ENCODE results near the gene CCDC8.
"Not testable (repeated sequence)": the region's sequence is repeated elsewhere in the genome, so short reads cannot be mapped to it uniquely, and the experiment has no call there.

The CCDC8 gene

GRCh38 chr19:46380690-46381089 lies 32.7 kb downstream of the CCDC8 start:
- DNase-seq (ENCODE audit: low read depth): no peak
- TF ChIP-seq, protein P1, sequence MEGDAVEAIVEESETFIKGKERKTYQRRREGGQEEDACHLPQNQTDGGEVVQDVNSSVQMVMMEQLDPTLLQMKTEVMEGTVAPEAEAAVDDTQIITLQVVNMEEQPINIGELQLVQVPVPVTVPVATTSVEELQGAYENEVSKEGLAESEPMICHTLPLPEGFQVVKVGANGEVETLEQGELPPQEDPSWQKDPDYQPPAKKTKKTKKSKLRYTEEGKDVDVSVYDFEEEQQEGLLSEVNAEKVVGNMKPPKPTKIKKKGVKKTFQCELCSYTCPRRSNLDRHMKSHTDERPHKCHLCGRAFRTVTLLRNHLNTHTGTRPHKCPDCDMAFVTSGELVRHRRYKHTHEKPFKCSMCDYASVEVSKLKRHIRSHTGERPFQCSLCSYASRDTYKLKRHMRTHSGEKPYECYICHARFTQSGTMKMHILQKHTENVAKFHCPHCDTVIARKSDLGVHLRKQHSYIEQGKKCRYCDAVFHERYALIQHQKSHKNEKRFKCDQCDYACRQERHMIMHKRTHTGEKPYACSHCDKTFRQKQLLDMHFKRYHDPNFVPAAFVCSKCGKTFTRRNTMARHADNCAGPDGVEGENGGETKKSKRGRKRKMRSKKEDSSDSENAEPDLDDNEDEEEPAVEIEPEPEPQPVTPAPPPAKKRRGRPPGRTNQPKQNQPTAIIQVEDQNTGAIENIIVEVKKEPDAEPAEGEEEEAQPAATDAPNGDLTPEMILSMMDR (conservative IDR thresholded peaks at IDR 0.05; ENCODE audit: low read depth, low read length): no peak

DNA sequence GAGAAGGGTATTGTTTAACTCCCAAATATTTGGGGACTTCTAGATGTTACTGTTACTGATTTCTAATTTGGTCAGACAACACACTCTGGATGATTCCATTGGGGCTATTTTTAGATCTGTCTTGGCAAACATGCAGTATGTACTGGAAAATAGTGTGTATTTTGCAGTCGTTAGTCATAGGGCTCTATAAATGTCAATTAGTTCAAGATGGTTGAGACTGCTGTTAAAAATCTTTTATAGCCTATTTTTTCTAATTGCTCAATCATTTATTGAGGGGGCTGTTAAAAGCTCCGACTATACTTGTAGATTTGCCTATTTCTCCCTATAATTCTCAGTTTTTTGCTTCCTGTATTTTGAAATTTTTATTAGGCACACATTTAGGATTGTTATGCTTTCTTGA lies 35.1 kb downstream of the CCDC8 start:
- H3K4me3 ChIP-seq (ENCODE audit: low read depth, low read length): no peak overlapping the region
- DNase-seq (ENCODE audit: low read depth): peak; percentile 81
- TF ChIP-seq, protein P1 (conservative IDR thresholded peaks at IDR 0.05; ENCODE audit: low read depth, low read length): no peak

More at GRCh38 chr19:46380690-46381089, 32.7 kb downstream of the CCDC8 start:
- H3K4me3 ChIP-seq (ENCODE audit: low read depth, low read length): no peak overlapping the region

DNA sequence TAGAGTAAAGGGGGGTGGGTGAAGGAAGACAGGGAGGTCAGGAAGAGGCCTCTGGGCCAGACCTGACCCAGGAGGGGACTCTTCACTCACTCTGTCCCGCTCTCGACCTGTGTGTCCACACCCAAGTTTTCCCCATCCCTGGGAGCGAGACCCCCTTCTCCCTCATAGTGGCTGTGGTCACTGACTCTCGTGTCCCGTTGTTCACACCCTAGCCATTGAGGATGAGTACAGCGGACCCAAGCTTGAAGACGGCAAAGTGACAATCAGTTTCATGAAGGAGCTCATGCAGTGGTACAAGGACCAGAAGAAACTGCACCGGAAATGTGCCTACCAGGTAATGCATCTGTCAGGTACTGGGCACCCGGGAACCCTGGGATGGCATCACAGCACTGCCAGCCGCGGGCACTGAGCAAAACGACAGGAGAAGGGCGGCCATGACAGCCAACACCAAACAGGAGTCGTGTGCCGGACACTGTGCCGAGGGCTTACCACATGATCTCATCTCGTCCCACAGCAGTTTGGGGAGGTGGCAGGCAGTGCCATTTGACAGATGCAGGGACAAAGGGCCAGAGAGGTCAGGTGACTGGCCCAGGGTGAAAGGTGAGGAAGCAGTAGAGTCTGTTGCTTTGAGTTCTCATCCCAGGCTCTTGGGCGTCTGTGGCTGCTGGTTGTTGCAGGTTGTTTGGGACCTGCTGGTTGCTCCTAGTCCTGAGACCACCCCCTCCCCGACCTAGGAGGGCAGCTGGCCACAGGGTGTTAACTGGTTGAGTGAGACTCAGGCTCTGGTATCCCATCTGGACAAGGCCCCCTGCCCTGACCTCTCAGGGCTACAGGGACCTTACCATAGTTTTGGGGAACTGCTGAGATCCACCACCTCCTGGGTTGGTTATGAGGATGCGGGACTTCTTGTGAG lies 36.9 kb downstream of the CCDC8 start:
- TF ChIP-seq, protein P1 (conservative IDR thresholded peaks at IDR 0.05; ENCODE audit: low read depth, low read length): no peak
- no peak for DNase-seq (ENCODE audit: low read depth)
- H3K4me3 ChIP-seq (ENCODE audit: low read depth, low read length): no peak overlapping the region

GRCh38 chr19:46375476-46376067 lies 37.8 kb downstream of the CCDC8 start:
- DNase-seq (ENCODE audit: low read depth); H3K4me3 ChIP-seq (ENCODE audit: low read depth, low read length): not testable (repeated sequence)

- H3K4me3 ChIP-seq (ENCODE audit: low read depth, low read length): no peak overlapping the region
- no peak for DNase-seq (ENCODE audit: low read depth)
Measured at GRCh38 chr19:46374536-46375475, 38.6 kb downstream of the CCDC8 start.

DNA sequence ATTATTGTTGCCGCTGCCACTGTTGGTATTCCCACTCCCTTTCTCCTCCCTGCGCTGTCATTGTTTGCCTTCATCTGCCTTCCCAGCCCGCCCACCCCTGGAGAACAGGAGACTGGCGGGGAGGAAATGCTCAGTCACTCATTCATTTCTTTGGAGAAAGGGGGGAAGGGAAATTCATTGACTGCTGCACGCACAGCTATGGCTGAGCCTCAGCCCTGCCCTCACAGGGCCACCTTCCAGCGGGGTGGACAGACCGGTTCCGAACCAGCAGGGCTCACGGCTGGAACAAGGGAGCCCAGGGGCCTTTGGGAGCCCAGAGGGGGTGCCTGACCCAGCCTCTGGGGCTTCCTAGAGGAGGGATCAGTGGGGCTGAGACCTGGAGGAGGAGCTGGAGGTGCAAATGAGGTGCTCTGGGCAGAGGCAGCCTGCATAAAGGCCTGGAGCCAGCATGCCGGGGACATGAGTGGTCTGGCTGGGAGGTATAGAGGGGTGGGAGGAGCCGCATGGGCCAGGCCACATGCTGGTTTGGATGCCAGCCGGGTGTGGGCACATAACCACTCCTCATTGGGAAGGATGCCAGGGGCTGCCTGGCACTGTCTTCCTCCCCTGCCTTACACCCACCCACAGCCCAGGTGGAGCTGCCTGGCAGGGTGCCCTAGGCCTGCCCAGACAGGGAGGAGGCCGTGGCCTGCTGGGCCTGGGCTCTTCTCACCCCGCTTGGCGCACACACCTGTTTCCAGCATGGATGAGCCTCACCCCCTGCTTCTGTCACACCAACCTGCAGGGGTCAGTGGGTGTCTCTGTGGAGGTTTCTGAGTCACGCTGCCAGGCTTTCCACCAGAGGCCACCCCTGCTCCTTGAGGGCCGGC lies 39.6 kb downstream of the CCDC8 start:
- TF ChIP-seq, protein P1 (conservative IDR thresholded peaks at IDR 0.05; ENCODE audit: low read depth, low read length): no peak
- no peak overlapping the region for H3K4me3 ChIP-seq (ENCODE audit: low read depth, low read length)
- DNase-seq (ENCODE audit: low read depth): peak; percentile 48

More at GRCh38 chr19:46374536-46375475, 38.6 kb downstream of the CCDC8 start:
- TF ChIP-seq, protein P1 (conservative IDR thresholded peaks at IDR 0.05; ENCODE audit: low read depth, low read length): no peak
